ENCODE data around the gene IPO11.

IPO11 gene

DNA sequence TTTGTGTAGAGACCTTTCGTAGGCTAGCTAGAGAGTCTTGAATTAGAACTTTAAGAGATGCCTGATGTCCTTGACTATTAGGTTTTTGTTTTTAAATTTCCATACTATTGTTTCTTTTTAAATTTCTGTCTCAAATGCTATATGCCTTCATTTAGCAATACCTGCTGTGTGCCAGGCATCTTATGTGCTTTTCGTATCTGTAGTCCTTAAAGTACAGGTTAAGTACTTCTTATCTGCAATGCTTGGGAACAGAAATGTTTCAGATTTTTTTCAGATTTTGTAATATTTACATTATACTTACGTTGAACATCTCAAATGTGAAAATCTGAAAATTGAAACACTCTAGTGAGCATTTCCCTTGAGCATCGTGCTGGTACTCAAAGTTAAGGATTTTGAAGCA is 49.0 kb downstream of the IPO11 start:
- Histone ChIP-seq H3K9ac (no peak overlapping the region), H4K20me1 (ENCODE audit: insufficient read depth) (no peaks in the 10 kb centered on the region; the same call in 1 of the 2 replicates)
- no peak for TF ChIP-seq CTCF (conservative IDR thresholded peaks at IDR 0.05; ENCODE audit: low read depth, low read length)

DNA sequence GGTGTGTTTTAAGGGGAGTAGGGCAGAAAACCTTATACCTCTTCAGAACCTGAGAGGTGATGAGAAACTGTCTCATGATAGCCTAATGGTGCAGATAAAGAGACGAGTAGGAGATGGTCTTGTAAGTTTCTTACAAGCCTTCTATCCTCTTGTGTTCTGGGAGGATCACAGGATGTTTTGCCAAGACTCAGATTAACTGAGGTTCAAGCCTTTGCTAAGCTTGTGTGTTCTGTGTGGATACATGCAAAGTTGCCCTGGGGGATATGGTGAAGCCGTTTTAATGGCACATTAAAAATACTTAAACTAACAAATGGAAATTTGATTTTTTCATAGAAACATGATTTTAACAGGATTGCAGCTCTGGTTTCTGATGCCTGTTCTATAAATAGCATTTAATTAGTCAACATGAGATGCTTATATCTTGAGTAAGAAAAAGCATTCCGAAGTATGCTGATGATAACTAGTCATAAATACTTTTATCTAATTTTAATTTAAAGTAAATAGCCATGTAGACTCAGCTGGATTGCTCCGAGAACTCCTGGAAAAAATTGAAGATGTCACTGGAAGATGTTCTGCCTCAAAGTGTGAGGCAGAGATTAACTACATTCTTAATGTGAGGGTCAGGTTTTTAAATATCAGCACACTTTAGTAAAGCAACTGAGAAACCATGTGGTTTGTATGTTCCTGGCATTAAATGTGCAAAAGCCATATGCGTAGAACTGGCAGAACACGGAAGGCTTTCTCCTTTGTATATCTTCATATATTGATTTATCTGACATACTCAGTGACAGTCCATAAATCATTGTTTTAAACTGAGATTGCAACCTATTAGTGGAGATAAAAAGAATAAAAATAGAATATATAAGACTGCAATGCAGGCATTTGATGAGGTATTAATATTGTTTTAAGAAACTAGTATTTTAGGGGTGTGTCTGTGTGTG is 53.7 kb downstream of the IPO11 start:
- no peak overlapping the region for H3K4me3 ChIP-seq (IDR thresholded peaks at IDR 0.05; ENCODE audit: insufficient read depth, low read depth, low read length)
- H3K4me2 ChIP-seq = no peak overlapping the region
- no peaks in the 10 kb centered on the region for H4K20me1 ChIP-seq (ENCODE audit: insufficient read depth)
- H2AFZ ChIP-seq (ENCODE audit: low read depth) = no peak overlapping the region
- H3K36me3 ChIP-seq (ENCODE audit: insufficient read depth) = no peaks in the 10 kb centered on the region
- H3K27ac ChIP-seq = no peak overlapping the region
- no peak for TF ChIP-seq CTCF (conservative IDR thresholded peaks at IDR 0.05; ENCODE audit: low read depth, low read length)
- no peak overlapping the region for H3K9ac ChIP-seq
- H3K4me1 ChIP-seq (ENCODE audit: low read depth, poor library complexity, severe bottlenecking) = peaks cover 3% of the 10 kb centered on the region
- H3K27me3 ChIP-seq (ENCODE audit: insufficient read depth, low read depth) = no peaks in the 10 kb centered on the region
- H3K79me2 ChIP-seq (ENCODE audit: insufficient read depth, low read depth) = no peaks in the 10 kb centered on the region; the same call in 1 of the 2 replicates

More for the DNA sequence above, 49.0 kb downstream of the IPO11 start:
- H3K4me3 ChIP-seq (IDR thresholded peaks at IDR 0.05; ENCODE audit: insufficient read depth, low read depth, low read length) = no peak overlapping the region
- H3K4me2 ChIP-seq = no peak overlapping the region
- no peaks in the 10 kb centered on the region for H3K27me3 ChIP-seq (ENCODE audit: insufficient read depth, low read depth)
- peaks cover 12% of the 10 kb centered on the region for H3K4me1 ChIP-seq (ENCODE audit: low read depth, poor library complexity, severe bottlenecking)
- H3K27ac ChIP-seq = no peak overlapping the region
- H3K79me2 ChIP-seq (ENCODE audit: insufficient read depth, low read depth) = peaks cover 5% of the 10 kb centered on the region
- H3K36me3 ChIP-seq (ENCODE audit: insufficient read depth) = no peaks in the 10 kb centered on the region
- H2AFZ ChIP-seq (ENCODE audit: low read depth) = no peak overlapping the region

- H3K4me3 ChIP-seq (IDR thresholded peaks at IDR 0.05; ENCODE audit: insufficient read depth, low read depth, low read length) = no peak overlapping the region
- no peak overlapping the region for H3K27ac ChIP-seq
- H2AFZ ChIP-seq (ENCODE audit: low read depth) = no peak overlapping the region
- no peaks in the 10 kb centered on the region for H3K36me3 ChIP-seq (ENCODE audit: insufficient read depth)
- H3K9ac ChIP-seq = no peak overlapping the region
- TF ChIP-seq CTCF (conservative IDR thresholded peaks at IDR 0.05; ENCODE audit: low read depth, low read length) = no peak
- no peaks in the 10 kb centered on the region for H3K79me2 ChIP-seq (ENCODE audit: insufficient read depth, low read depth)
- no peaks in the 10 kb centered on the region for H3K27me3 ChIP-seq (ENCODE audit: insufficient read depth, low read depth)
- no peaks in the 10 kb centered on the region for H4K20me1 ChIP-seq (ENCODE audit: insufficient read depth)
- no peaks in the 10 kb centered on the region for H3K4me1 ChIP-seq (ENCODE audit: low read depth, poor library complexity, severe bottlenecking)
- no peak overlapping the region for H3K4me2 ChIP-seq
These were observed 60.6 kb downstream of the IPO11 start for GRCh38 chr5:62473209-62473608.

- no peak overlapping the region for H3K9ac ChIP-seq
- no peak overlapping the region for H3K4me2 ChIP-seq
These were observed 62.5 kb downstream of the IPO11 start for GRCh38 chr5:62475072-62475471.

More at GRCh38 chr5:62475072-62475471, 62.5 kb downstream of the IPO11 start:
- Histone ChIP-seq H3K27me3 (ENCODE audit: insufficient read depth, low read depth) (no peaks in the 10 kb centered on the region), H3K79me2 (ENCODE audit: insufficient read depth, low read depth) (no peaks in the 10 kb centered on the region), H4K20me1 (ENCODE audit: insufficient read depth) (no peaks in the 10 kb centered on the region), H3K4me1 (ENCODE audit: low read depth, poor library complexity, severe bottlenecking) (no peaks in the 10 kb centered on the region), H3K4me3 (IDR thresholded peaks at IDR 0.05; ENCODE audit: insufficient read depth, low read depth, low read length) (no peak overlapping the region), H2AFZ (ENCODE audit: low read depth) (no peak overlapping the region), H3K36me3 (ENCODE audit: insufficient read depth) (no peaks in the 10 kb centered on the region), H3K27ac (no peak overlapping the region)
- no peak for TF ChIP-seq CTCF (conservative IDR thresholded peaks at IDR 0.05; ENCODE audit: low read depth, low read length)
